GM21576 (cell line): ENCODE results near the gene LRRK2.
"Not testable (repeated sequence)": the region's sequence is repeated elsewhere in the genome, so short reads cannot be mapped to it uniquely, and the experiment has no call there.

ENCODE experiments used
- ATAC-seq: cut with Tn5 transposase; IDR thresholded peaks from one replicate; pipeline ENCODE4 v1.9.1; 2021; ENCODE audit warnings: mild to moderate bottlenecking, moderate library complexity; ENCODE audit not compliant: unreplicated experiment

LRRK2 gene

GRCh38 chr12:40211186-40211585 is 13.6 kb upstream of the LRRK2 start:
- not testable (repeated sequence) for ATAC-seq

GRCh38 chr12:40212566-40212965 is 12.2 kb upstream of the LRRK2 start:
- no peak for ATAC-seq

- no peak for ATAC-seq
These were observed 8.8 kb upstream of the LRRK2 start for GRCh38 chr12:40215982-40216381.

- ATAC-seq, result no peak
These were observed 8.1 kb upstream of the LRRK2 start for GRCh38 chr12:40216516-40217288.

- ATAC-seq, result no peak
These were observed 5.0 kb upstream of the LRRK2 start for GRCh38 chr12:40219760-40220159.

GRCh38 chr12:40222247-40222646 is 2.5 kb upstream of the LRRK2 start:
- ATAC-seq, result no peak

- ATAC-seq, result no peak
These were observed 1.2 kb upstream of the LRRK2 start for GRCh38 chr12:40223646-40224045.

- no peak for ATAC-seq
These were observed 663 bp downstream of the LRRK2 start for GRCh38 chr12:40225337-40225983.

- ATAC-seq, result peak; percentile 69
These were observed 1.3 kb downstream of the LRRK2 start for GRCh38 chr12:40225984-40226602.

- no peak for ATAC-seq
These were observed 1.9 kb downstream of the LRRK2 start for GRCh38 chr12:40226705-40227104.

GRCh38 chr12:40227447-40227846 is 2.6 kb downstream of the LRRK2 start:
- no peak for ATAC-seq

- no peak for ATAC-seq
These were observed 3.9 kb downstream of the LRRK2 start for GRCh38 chr12:40228727-40229126.

- ATAC-seq, result no peak
These were observed 5.2 kb downstream of the LRRK2 start for GRCh38 chr12:40229690-40230651.

GRCh38 chr12:40232602-40233001 is 7.8 kb downstream of the LRRK2 start:
- peak; percentile 84 for ATAC-seq

- no peak for ATAC-seq
These were observed 9.1 kb downstream of the LRRK2 start for GRCh38 chr12:40233741-40234367.

GRCh38 chr12:40236357-40236850 is 11.6 kb downstream of the LRRK2 start:
- ATAC-seq, result no peak

GRCh38 chr12:40238266-40238902 is 13.6 kb downstream of the LRRK2 start:
- ATAC-seq, result no peak

GRCh38 chr12:40238979-40239378 is 14.2 kb downstream of the LRRK2 start:
- ATAC-seq, result no peak

GRCh38 chr12:40240779-40241178 is 16.0 kb downstream of the LRRK2 start:
- ATAC-seq, result no peak

GRCh38 chr12:40241741-40242140 is 16.9 kb downstream of the LRRK2 start:
- ATAC-seq, result no peak
